ENCODE results near the gene SPEG.

- TF ChIP-seq CTCF (IDR thresholded peaks at IDR 0.05; ENCODE audit: low read length) (no peak), EZH2 (IDR thresholded peaks at IDR 0.05; ENCODE audit: borderline replicate concordance, low read length) (no peak)
These were observed 104.5 kb downstream of the SPEG start for GRCh38 chr2:219538956-219539788.

Data from OCI-LY1 (cell line).